Hepatocyte (in vitro differentiated cells): ENCODE data around the gene VWA3A. TPM values are rescaled to one million over a fixed set of nuclear protein-coding genes. Genes with fewer than 3 reads are reported as not detected.
"Not testable (repeated sequence)": the region's sequence is repeated elsewhere in the genome, so short reads cannot be mapped to it uniquely, and the experiment has no call there.

Source experiments
- DNase-seq: peaks from one replicate; pipeline ENCODE4 v3.0.0-alpha.2; 2016; ENCODE audit warnings: low spot score
- H2AFZ ChIP-seq: fragments of 200-600 bp; sonication (generic); 2 replicates; pipeline ENCODE4 v1.6.0; 2016; ENCODE audit warnings: antibody characterized with exemption, mild to moderate bottlenecking
- H3K27ac ChIP-seq: fragments of 200-600 bp; sonication (generic); 2 replicates; pipeline ENCODE4 v1.5.1; 2016; ENCODE audit warnings: mild to moderate bottlenecking
- H3K27me3 ChIP-seq: fragments of 200-600 bp; sonication (generic); 2 replicates; pipeline ENCODE4 v1.6.1; 2016
- H3K36me3 ChIP-seq: fragments of 200-600 bp; sonication (generic); replicated peaks from 2 replicates; pipeline ENCODE4 v1.5.1; 2016; ENCODE audit warnings: low read depth; ENCODE audit not compliant: insufficient read depth
- H3K4me1 ChIP-seq: fragments of 200-600 bp; sonication (generic); 2 replicates; pipeline ENCODE4 v1.5.1; 2016; ENCODE audit warnings: mild to moderate bottlenecking, moderate library complexity; ENCODE audit not compliant: insufficient read depth
- H3K4me2 ChIP-seq: fragments of 200-600 bp; sonication (generic); 2 replicates; pipeline ENCODE4 v1.6.0; 2016
- H3K4me3 ChIP-seq: fragments of 200-600 bp; sonication (generic); 2 replicates; pipeline ENCODE4 v1.5.1; 2016; ENCODE audit warnings: mild to moderate bottlenecking
- H3K79me2 ChIP-seq: fragments of 200-600 bp; sonication (generic); 2 replicates; pipeline ENCODE4 v1.6.0; 2017; ENCODE audit warnings: mild to moderate bottlenecking
- H3K9me2 ChIP-seq: fragments of 200-600 bp; sonication (generic); replicated peaks from 2 replicates; pipeline ENCODE4 v1.6.0; 2017; ENCODE audit warnings: mild to moderate bottlenecking; ENCODE audit not compliant: insufficient read depth
- H3K9me3 ChIP-seq: fragments of 200-600 bp; sonication (generic); 2 replicates; pipeline ENCODE4 v1.5.1; 2016; ENCODE audit warnings: low read depth, mild to moderate bottlenecking
- H4K20me1 ChIP-seq: fragments of 200-600 bp; sonication (generic); 2 replicates; pipeline ENCODE4 v1.6.0; 2016; ENCODE audit warnings: mild to moderate bottlenecking; ENCODE audit not compliant: insufficient read depth, poor library complexity, severe bottlenecking
- EZH2 ChIP-seq: fragments of 200-600 bp; sonication (generic); IDR thresholded peaks from 2 replicates; pipeline ENCODE4 v1.6.1; 2016; ENCODE audit warnings: antibody characterized with exemption, mild to moderate bottlenecking, borderline replicate concordance
- EZH2phosphoT487 ChIP-seq: fragments of 200-600 bp; sonication (generic); IDR thresholded peaks from one replicate; pipeline ENCODE4 v1.6.1; 2018; ENCODE audit warnings: antibody characterized with exemption, mild to moderate bottlenecking, low read depth, moderate library complexity; ENCODE audit not compliant: unreplicated experiment, severe bottlenecking
- WGBS: methylation state at CpG from one replicate; pipeline ENCODE4 v1.1.6; 2016; ENCODE audit warnings: low lambda C conversion rate; ENCODE audit errors: missing lambda C conversion rate; 5-methylcytosine and 5-hydroxymethylcytosine counted together
- polyA plus RNA-seq: library from polyadenylated mRNA; unstranded; fragments of >200 nt; fragmentation: Nextera tagmentation; extraction: Ambion mirVana; gene quantifications from 2 replicates; pipeline ENCODE4 v1.2.1, GENCODE V29; 2016
- total RNA-seq: library from RNA; depleted of rRNA; stranded (reverse); fragments of >200 nt; gene quantifications from 2 replicates; pipeline ENCODE4 v1.2.3, GENCODE V29; 2014
- TF ChIP-seq, protein P1 (sequence below): fragments of 200-600 bp; sonication (generic); IDR thresholded peaks from 2 replicates; pipeline ENCODE4 v1.5.1; 2016; ENCODE audit warnings: antibody characterized with exemption, mild to moderate bottlenecking; ENCODE audit not compliant: poor library complexity

Gene VWA3A
- total and polyA plus RNA-seq, 2 experiments from 2014 or later: 0.03 TPM; not detected in 1

DNA sequence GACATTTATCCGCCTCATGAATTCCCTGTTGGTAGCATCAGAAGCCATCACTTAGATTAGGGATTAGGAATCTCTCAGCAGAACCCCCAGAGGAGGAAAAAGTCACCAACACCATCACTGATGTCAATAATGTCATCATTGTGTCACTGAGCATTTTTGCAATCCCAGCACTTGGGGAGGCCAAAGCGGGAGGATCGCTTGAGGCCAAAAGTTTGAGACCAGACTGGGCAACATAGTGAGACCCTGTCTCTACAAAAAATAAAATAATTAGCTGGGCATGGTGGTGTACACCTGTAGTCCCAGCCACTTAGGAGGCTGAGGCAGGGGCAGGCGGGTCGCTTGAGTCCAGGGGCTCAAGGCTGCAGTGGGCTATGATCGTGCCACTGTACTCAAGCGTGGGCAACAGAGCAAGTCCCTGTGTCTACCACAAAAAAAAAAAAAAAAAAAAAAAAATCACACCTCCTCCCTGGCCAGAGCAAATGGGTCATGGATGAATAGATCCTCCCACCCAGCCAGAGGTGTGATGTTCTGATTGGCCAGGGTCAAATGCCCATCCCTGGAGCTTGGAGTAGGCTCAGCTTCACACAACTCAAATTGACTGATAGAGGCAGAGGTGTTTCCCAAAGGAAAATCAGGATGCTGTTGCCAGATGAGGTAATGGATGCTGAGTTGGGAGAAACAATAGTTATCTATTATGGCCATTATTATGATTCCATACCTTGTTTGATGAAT, 31.6 kb downstream of the VWA3A start:
- no peaks in the 10 kb centered on the region for H3K36me3 ChIP-seq
- H3K27me3 ChIP-seq: no peaks in the 10 kb centered on the region
- WGBS: 97% methylated on average over 7 of the region's 7 CpGs
- H3K4me2 ChIP-seq: no peak overlapping the region
- H3K9me3 ChIP-seq: no peaks in the 10 kb centered on the region
- TF ChIP-seq, protein P1, sequence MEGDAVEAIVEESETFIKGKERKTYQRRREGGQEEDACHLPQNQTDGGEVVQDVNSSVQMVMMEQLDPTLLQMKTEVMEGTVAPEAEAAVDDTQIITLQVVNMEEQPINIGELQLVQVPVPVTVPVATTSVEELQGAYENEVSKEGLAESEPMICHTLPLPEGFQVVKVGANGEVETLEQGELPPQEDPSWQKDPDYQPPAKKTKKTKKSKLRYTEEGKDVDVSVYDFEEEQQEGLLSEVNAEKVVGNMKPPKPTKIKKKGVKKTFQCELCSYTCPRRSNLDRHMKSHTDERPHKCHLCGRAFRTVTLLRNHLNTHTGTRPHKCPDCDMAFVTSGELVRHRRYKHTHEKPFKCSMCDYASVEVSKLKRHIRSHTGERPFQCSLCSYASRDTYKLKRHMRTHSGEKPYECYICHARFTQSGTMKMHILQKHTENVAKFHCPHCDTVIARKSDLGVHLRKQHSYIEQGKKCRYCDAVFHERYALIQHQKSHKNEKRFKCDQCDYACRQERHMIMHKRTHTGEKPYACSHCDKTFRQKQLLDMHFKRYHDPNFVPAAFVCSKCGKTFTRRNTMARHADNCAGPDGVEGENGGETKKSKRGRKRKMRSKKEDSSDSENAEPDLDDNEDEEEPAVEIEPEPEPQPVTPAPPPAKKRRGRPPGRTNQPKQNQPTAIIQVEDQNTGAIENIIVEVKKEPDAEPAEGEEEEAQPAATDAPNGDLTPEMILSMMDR: no peak
- no peak for TF ChIP-seq EZH2
- no peak for TF ChIP-seq EZH2phosphoT487
- H2AFZ ChIP-seq: no peak overlapping the region
- no peaks in the 10 kb centered on the region for H3K79me2 ChIP-seq
- no peaks in the 10 kb centered on the region for H3K9me2 ChIP-seq
- no peak overlapping the region for H3K27ac ChIP-seq
- H4K20me1 ChIP-seq: no peaks in the 10 kb centered on the region
- no peaks in the 10 kb centered on the region for H3K4me1 ChIP-seq
- H3K4me3 ChIP-seq: no peak overlapping the region
- no peak for DNase-seq

DNA sequence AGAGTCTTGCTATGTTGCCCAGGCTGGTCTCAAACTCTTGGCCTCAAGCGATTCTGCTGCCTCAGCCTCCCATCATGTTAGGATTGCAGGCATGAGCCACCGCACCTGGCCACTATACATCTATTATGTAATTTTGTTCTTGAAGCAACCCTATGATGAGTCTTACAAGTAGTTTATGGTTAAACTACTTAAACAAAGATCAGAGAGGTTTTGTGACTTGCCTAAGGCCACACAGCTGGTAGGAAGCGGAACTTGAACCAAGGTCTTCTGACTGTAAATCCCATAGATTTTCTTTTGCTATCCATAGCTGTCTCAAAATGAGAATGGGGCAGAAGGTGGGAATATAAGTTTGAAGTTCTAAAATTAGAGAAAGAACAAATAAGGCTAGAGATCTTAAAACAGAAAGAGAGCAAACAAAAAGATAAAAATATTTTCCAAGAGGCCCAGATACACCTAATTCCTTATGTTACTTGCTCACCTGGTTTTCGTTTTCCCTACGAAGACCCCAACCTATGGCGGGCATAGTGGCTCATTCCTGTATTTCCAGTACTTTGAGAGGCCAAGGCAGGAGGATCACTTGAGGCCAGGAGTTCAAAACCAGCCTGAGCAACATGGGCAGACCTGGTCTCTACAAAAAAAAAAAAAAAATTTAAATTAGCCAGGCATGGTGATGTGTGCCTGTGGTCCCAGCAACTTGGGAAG, 32.4 kb downstream of the VWA3A start:
- no peaks in the 10 kb centered on the region for H3K79me2 ChIP-seq
- DNase-seq: no peak
- no peak for TF ChIP-seq EZH2phosphoT487
- TF ChIP-seq, protein P1: no peak
- no peak for TF ChIP-seq EZH2
- no peak overlapping the region for H3K4me3 ChIP-seq
- no peak overlapping the region for H2AFZ ChIP-seq
- no peaks in the 10 kb centered on the region for H4K20me1 ChIP-seq
- 92% methylated on average over 6 of the region's 6 CpGs for WGBS
- no peak overlapping the region for H3K4me2 ChIP-seq
- no peaks in the 10 kb centered on the region for H3K27me3 ChIP-seq
- H3K27ac ChIP-seq: no peak overlapping the region
- no peaks in the 10 kb centered on the region for H3K4me1 ChIP-seq
- H3K9me3 ChIP-seq: no peaks in the 10 kb centered on the region
- no peaks in the 10 kb centered on the region for H3K36me3 ChIP-seq
- no peaks in the 10 kb centered on the region for H3K9me2 ChIP-seq

DNA sequence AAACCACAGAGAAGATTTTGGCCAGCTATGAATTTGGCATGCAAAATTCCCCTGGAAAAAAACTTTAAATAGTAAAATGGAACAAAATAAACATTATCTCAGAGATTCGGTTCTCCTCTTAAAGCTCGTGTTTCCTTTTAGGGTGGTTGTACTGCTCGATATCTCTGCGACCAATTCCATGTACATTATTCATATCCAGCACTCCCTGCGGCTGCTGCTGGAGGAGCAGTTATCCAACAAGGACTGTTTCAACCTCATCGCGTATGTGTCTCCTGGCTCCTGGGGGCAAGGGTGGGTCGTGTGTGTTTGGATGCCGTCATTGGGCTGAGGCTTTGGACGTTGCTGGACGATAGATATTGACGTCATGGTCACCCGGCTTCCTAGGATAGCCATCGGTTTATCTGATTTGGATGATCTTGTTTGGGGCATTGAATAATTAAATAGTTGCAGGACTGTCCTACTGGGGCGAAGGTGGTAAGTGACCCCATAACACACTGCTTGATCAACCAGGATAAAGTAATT, 33.8 kb downstream of the VWA3A start:
- no peaks in the 10 kb centered on the region for H4K20me1 ChIP-seq
- no peaks in the 10 kb centered on the region for H3K4me1 ChIP-seq
- no peak overlapping the region for H3K4me2 ChIP-seq
- no peak overlapping the region for H2AFZ ChIP-seq
- no peak for TF ChIP-seq EZH2phosphoT487
- TF ChIP-seq, protein P1: no peak
- TF ChIP-seq EZH2: no peak
- no peak for DNase-seq
- no peaks in the 10 kb centered on the region for H3K36me3 ChIP-seq
- no peaks in the 10 kb centered on the region for H3K9me3 ChIP-seq
- H3K4me3 ChIP-seq: no peak overlapping the region
- no peaks in the 10 kb centered on the region for H3K9me2 ChIP-seq
- H3K27me3 ChIP-seq: no peaks in the 10 kb centered on the region
- 90% methylated on average over 15 of the region's 15 CpGs for WGBS
- no peaks in the 10 kb centered on the region for H3K79me2 ChIP-seq
- H3K27ac ChIP-seq: no peak overlapping the region

DNA sequence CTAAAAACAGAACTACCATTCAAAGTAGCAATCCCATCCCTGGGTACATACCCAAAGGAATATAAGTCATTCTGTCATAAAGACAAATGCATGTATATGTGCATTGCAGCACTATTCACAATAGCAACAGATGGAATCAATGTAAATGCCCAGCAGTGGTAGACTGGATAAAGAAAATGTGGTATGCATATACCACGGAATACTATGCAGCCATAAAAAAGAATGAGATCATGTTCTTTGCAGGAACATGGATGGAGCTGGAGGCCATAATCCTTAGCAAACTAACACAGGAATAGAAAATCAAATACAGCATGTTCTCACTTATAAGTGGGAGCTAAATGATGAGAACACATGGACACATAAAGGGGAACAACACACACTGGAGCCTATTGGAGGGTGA, 36.2 kb downstream of the VWA3A start:
- WGBS: 96% methylated on average over 1 of the region's 1 CpG
- not testable (repeated sequence) for H3K4me1 ChIP-seq, H3K27ac ChIP-seq, H3K9me2 ChIP-seq, H3K79me2 ChIP-seq, H3K4me3 ChIP-seq, H3K27me3 ChIP-seq, H3K4me2 ChIP-seq, H4K20me1 ChIP-seq, H3K9me3 ChIP-seq, DNase-seq, H2AFZ ChIP-seq, H3K36me3 ChIP-seq
